Measurements from ENCODE around the gene VCAM1.

VCAM1 gene

DNA sequence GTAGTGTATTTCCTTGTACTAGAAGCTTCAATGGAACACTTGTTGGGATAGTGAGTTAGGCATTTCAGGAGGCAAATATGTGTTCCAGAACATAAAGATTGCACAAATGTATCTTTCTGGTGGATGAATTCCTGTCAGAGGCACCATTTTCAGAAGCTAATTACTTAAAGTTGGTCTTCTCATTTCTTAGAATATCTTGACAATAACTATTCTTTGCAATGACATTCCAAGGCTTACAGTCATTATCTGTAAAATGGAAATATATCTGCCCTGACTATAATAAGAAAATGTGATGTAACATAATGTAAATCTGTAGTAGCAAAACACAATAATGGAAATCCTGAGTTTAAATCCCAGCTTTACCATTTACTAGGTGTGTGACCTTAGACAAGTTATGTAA is 2.7 kb downstream of the VCAM1 start:
- DNase-seq (ENCODE audit: low read depth in 2 of 2), result peak in 1 of 2 experiments; percentile 57

DNA sequence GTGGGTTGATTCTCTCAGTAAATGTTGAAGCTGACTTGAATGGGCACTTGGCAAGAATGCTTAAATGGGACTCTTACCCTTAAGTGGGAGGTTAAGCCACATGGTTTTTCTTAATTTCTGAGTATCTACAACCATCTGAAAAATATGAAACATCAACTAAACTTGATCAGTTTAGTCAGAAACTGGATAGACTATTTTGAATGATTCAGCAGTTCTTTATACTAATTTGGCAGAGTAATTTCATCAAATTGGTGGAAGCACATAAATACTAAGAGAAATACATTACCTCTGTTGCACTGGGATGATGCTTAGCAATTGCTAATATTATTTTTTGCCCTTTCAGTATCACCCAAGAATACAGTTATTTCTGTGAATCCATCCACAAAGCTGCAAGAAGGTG is 4.7 kb downstream of the VCAM1 start:
- DNase-seq (ENCODE audit: low read depth in 2 of 2), result no peak

DNA sequence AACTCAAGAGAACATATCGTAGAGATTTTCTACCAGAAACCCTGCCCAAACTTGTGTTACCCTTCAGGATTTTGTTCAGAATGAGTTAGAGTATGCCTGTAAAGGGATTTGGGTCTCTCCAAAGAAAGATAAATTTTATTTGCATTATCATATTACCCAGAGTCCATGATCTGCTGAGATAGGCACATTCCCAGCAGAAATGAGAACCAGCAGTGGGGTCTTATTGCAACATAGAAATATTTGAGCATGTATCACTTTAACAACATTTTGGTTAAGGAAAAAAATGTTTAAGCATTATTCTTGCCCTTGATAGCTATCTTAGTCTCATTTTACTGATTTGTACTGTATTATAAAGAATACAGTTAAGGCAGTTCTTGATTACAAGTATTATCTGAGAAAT is 10.6 kb downstream of the VCAM1 start:
- peak; percentile 62 to 67 for DNase-seq (ENCODE audit: low read depth in 2 of 2)

DNA sequence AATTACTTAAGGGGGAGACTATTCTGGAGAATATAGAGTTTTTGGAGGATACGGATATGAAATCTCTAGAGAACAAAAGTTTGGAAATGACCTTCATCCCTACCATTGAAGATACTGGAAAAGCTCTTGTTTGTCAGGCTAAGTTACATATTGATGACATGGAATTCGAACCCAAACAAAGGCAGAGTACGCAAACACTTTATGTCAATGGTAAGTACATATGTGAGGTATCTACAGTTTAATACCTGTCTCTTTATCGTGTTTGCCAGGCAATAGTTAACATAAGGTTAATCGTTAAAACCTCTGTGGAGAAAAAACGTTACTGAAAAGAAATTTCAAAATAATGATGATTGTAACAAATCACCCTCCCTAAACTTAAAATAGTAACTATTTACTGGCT is 11.8 kb downstream of the VCAM1 start:
- no peak for DNase-seq (ENCODE audit: low read depth in 2 of 2)

DNA sequence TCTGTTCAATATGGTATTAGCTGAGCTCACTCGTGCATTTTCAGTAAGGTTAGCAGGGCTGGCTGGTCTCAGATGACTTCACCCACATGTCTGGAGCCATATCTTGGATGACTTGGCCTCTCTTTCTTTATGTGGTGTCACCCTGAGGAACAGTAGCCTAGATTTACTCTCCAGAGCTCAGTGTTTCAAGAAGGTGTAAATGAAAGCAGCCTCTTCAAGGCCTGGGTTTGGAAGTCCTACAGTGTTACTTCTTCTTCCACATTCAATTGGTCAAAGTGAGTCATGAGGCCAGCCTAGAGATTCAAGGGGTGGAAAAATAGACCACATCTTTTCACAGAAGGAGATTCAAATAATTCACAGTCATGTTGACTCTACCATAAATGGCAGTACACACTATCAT is 12.2 kb downstream of the VCAM1 start:
- DNase-seq (ENCODE audit: low read depth in 2 of 2), result no peak

DNA sequence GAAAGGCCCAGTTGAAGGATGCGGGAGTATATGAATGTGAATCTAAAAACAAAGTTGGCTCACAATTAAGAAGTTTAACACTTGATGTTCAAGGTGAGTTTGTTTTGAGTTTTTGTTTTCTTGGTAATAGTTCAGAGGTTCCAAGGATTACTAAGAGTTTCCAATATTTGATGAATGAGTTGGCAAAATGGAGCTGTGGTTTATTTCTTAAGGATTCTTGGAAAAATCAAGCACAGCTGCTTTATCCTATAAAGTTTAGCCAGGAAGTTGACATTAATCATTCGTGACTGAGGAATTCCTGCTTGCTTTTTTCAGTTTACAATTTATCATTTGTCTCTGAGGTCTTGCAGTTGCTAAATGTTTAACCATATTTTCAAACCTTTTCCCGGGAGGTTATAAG is 15.1 kb downstream of the VCAM1 start:
- peak; percentile 91 to 93 for DNase-seq (ENCODE audit: low read depth in 2 of 2)

DNA sequence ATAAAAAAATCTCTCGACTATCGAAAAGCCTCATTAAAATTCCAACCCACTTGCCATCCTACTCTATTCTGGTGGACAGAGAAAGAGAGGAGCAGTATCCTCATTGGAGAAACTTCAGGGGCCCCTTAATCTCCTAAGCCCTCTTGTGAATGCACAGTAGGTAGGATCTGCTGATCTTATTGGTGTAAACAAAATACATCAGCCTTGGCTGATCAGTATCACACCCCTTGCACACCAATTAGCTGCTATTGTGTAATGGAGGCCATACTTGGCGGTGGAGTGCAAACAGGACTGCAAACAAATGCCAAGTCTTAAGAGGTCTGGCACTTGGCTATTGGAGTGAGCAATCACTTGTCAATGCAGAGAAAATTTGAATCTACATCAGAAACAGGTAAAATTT is 15.7 kb downstream of the VCAM1 start:
- no peak for DNase-seq (ENCODE audit: low read depth in 2 of 2)

DNA sequence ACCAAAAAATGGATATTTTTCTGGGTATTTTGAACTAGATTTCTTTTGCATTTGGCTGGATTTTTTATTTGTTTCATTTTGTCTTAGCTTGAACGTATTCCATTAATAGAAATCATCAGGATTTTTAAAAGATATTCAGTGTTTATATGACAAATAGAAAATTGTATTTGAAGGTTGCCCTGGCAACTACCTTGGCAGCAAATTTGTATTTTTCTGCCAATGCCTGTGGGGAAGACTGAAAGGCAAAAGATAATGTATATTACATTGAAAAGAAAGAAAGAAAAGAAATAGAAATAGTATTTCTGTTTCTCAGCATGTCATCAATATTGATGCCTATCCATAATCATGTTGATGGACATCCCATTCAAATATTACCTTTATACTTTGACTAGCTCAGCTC is 16.8 kb downstream of the VCAM1 start:
- DNase-seq (ENCODE audit: low read depth in 2 of 2), result no peak

DNA sequence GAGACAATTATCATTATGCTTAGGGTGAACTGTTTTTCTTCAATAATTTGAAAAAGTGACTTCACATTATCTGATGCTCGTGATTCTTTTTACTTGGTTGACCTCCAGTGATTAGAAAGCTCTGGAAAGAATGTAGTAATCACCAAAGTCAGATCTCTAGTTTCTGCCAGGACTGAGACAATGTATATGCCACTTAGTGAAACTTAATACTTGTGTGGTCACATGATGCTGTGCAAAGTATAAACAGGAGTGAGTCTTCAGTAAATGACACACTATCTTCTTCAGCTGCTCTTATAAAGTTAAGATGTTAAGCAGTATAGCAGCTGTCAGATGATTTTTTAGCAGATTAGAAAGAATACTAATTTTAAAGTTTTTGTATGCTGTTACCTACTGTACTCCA is 17.2 kb downstream of the VCAM1 start:
- no peak for DNase-seq (ENCODE audit: low read depth in 2 of 2)

DNA sequence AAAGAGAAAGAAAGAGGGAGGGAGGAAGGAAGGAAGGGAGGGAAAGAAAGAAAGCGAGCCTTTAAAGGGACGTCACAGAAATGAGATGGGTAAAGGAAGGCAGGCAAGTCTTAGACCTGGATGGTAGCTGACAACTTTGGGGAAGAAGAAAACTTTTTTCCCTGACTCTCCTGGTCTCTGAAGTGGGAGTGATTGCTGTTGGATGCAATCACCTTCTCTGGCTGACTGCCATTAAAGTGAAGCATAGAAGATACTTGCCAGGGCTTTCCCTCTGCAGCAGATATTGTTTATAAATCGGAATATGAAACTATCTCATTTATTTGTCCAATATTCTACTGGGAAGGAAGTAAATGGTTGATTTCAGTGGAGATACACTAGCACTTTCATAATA is 27.0 kb downstream of the VCAM1 start:
- DNase-seq (ENCODE audit: low read depth in 2 of 2), result no peak

DNA sequence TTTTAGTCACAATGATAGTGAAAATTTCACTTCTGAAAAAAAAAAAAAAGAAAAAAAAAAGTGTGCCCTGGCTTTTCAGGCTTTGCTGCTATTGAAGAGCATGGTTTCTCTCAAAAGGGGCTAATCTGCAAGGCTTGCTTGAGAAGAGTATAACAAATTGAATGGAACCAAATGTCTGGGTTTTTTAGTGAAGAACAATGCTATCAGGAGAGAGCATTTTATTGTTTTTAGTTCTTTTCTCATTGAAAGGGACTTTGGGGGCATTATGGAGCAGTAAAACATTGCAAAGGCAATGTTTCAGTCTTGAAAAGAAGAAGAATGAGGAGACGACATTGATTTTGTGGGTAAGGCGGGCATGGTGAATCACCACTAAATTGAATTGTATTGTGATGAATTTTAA is 28.2 kb downstream of the VCAM1 start:
- DNase-seq (ENCODE audit: low read depth in 2 of 2), result no peak

DNA sequence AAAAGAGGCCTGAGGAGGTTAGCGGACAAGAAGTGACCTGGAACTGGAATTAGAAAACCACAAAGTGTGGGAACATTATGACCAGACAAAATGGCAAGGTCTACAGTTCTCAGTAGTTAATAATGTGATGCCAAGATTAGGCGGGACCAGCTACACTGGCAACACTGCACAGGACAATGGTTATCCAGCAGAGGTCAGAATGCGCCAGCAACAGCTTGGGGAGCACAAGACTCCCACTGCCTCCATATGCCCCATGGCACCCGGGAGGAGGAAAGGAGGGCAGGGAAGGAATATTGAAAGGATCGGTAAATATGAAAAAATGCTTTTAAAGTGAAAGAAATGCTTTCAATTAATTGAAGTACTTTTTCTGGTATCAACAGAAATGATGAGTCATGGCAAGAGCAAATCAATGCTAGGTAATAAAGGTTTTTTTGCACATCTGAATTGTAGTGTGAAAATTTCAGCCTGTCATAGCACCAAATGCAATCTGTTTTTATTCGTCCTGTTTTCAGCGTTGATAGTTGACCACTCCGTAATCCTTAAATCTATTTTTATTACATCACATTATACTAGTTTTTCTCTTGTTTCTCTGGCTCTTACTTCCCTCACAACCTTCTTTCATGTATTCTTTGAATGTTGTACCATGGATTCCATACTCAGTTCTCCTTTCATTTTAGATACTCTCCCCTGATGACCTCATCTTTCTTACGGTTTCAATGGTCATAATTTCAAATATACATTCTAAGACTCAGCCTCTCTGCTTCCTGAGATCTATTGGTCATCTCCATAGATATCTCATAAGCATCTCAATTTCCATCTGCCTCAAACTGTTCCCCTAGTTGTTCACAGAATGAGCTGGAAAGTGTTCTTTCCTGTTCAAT is 30.7 kb downstream of the VCAM1 start:
- no peak for DNase-seq (ENCODE audit: low read depth in 2 of 2)

DNA sequence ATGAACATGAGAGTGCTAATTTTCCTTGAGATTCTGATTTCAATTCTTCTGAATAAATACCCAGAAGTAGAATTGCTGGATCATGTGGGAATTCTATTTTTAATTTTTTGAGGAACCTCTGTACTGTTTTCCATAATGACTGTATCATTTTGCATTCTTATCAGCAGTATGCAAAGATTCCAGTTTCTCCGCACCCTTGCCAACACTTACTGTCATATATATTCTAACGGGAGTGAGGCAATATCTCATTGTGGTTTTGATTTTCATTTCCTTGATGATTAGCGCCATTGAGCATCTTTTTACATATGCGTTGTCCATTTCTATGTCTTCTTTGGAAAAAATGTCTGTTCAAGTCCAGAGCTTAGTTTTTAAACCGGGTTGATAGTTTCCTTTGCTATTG is 33.2 kb downstream of the VCAM1 start:
- DNase-seq (ENCODE audit: low read depth in 2 of 2), result no peak

DNA sequence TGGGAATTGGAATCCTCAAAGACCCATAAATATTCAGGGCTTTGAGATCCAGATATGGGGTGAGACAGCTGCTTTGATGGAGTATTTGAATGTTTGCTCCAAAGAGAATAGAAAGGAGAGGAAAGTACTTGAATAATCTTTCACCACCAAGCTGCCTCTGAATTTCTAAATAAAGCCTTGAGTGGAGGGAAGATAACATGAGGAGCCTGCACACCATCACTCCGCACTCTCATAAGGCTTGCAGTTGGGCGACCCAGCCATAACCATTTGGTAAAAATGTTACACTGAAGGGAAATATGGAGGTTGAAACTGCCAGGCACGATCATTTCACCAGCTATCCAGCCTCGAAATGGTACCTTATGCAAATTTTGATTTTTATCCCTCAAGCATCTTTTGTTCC is 38.4 kb downstream of the VCAM1 start:
- no peak for DNase-seq (ENCODE audit: low read depth in 2 of 2)

DNA sequence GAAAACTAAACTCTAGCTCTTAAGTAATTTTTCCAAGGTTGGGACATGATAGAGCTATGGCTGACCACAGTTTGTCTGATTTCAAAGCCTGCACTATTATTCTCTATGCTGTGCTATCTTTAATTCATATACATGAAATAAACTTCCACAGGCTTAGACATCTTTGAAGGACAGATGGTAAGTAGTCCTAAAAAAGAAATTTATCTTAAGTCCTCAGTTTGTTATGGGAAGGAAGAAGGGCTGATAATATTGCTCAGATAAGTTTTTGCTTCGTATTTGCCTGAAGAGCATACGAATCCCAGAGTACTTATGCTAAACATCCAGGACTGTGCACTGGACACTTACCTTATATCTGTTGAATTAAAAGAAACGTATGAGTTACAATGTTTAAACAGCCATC is 39.6 kb downstream of the VCAM1 start:
- DNase-seq (ENCODE audit: low read depth in 2 of 2), result no peak

DNA sequence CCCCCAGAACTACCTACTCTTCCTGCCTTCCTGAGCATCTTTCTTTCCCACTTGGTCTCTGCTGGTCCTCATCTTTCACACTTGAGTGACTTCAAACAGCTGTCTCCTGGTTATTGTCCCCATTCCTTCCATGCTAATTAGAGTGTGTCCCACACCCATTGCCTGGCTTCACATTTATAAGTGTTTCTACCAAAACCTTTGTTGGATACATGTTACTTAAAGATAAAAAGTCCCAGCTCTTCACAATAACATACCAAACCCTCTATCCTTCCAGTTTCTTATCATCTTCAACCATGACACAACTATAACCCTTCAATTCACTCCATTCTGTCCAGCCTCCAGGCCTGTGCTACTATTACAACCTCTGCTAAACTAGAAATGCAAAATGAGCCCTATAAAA is 41.0 kb downstream of the VCAM1 start:
- no peak for DNase-seq (ENCODE audit: low read depth in 2 of 2)

DNA sequence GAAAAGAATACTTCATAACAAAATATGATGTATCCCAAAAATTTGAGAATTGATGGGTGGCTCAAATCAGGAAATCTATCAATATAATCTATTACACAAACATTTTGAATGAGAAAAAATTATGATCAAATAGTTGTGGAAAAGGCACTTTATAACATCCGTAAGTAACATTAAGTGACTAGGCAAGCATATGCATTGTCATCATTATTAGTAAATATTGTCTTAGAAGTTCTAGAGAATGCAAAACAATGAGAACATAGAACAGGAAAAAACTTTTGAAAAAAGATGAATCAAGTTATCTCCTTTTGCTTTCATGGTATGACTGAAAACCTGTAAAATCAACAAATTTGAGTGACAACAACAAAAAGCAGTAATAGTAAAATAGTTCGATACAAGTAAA is 42.9 kb downstream of the VCAM1 start:
- no peak for DNase-seq (ENCODE audit: low read depth in 2 of 2)

DNA sequence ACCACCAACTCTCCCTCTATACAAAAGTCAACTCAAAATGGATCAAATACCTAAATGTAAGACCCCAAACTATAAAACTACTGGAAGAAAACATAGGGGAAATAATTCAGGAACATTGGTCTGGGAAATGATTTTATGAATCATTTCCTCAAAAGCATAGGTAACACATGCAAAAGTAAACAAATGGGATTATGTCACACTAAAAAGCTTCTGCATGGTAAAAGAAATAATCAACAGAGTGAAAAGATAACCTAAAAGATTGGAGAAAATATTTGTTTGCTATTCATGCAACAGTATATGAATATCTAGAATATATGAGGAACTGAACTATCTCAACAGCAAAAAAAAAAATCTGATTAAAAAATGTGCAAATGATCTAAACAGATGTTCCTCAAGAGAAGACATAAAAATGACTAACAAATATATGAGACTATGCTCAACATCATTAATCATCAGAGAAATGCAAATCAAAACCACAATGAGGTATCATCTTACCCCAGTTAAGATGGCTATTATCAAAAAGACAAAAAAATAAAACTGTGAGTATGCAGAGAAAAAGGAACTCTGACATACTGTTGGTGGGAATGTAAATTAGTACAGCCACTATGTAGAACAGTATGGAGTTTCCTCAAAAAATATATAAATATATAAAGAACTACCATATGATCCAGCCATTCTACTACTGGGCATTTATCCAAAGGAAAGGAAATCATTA is 47.8 kb downstream of the VCAM1 start:
- peak; percentile 76 to 83 for DNase-seq (ENCODE audit: low read depth in 2 of 2)

DNA sequence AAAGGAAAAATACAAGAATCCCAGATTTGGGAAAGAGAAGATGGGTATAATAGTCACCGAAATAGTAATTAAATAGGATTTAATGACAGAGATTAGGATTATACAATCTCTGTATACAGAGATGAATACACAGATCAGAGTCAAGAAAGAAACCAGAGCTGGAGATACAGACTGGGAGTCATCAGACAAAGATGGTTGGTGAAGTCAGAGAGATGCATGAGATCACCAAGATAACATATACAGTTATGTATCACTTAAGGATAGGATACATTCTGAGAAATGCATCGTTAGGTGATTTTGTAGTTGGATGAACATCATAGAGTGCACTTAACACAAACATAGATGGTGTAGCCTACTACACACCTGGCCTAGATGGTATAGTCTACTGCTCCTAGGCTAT is 49.8 kb downstream of the VCAM1 start:
- DNase-seq (ENCODE audit: low read depth in 2 of 2), result no peak

DNA sequence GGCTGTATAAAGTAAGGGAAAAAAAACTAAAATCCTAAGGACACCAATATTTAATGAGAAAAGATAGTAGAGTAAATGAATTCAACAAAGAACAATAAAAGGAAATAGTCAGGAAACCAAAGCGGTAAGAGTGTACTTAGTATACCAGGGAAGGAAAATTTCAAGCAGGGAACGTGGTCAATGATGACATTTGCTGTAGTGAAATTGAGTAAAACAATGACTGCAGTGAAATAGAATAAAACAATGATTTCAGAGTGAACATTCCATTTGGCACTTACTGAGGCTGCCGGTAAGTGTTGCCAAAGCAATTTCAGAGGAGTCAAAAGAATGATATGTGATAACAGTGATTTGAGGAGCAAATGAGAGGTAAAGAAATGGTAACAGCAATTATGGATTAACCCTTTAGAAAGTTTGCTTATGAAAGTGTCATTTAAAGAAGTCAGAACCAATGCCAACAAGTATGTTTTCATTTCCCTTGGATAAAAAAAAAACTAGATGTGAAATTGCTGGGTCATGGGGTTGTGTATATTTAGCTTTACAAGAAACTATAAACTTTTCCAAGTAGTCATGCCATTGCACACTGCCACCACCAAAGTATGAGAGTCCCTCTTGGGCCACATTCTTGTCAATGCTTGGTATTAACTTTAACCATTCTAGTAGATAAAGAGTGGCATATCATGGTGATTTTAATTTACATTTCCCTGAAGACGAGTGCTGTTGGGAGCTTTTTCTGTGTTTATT is 50.5 kb downstream of the VCAM1 start:
- DNase-seq (ENCODE audit: low read depth in 2 of 2), result no peak

DNA sequence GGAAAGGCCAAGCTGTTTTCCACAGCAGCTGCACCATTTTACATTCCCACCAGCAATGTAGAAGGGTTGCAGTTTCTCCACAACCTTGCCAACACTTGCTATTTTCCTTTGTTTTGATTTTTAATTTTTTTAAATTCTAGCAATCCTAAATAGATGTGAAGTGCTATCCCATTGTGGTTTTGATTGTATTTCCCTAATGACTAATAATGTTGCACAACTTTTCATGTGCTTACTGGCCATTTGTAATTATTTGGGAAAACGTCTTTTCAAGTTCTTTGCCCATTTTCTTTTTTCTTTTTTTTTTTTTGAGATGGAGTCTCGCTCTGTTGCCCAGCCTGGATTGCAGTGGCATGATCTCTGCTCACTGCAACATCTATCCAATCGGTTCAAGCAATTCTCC is 53.9 kb downstream of the VCAM1 start:
- no peak for DNase-seq (ENCODE audit: low read depth in 2 of 2)

DNA sequence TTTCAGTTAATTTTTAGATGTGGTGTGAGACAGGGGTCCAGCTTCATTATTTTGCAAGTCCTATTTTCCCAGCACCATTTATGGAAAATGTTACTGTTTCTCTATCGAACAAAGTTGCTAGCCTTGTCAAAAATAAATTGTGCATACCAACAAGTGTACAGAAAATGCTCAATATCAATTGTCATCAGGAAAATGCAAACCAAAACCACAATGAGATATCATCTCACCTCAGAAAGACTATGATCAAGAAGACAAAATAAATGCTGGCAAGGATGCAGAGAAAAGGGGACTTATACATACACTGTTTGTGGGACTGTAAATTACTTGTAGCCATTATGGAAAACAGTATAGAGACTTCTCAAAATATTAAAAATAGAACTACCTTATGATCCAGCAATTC is 54.8 kb downstream of the VCAM1 start:
- no peak for DNase-seq (ENCODE audit: low read depth in 2 of 2)

DNA sequence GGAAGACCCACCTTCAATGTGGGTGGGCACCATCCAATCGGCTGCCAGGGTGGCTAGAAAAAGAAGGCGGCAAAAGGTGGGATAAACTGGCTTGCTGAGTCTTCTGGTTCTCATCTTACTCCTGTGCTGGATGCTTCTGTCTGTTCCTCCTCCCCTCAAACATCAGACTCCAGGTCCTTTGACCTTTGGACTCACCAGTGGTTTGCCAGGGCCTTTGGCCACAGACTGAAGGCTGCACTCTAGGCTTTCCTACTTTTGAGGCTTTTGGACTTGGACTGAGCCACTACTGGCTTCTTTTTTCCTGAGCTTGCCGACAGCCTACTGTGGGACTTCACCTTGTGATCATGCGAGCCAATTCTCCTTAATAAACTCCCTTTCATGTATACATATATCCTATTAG is 55.9 kb downstream of the VCAM1 start:
- no peak for DNase-seq (ENCODE audit: low read depth in 2 of 2)
